HG03108 (cell line): ENCODE data around the gene SMPD3.

Source experiments
- ATAC-seq: cut with Tn5 transposase; IDR thresholded peaks from one replicate; pipeline ENCODE4 v1.9.1; 2021; ENCODE audit warnings: moderate library complexity; ENCODE audit not compliant: unreplicated experiment

The SMPD3 gene

GRCh38 chr16:68472581-68472980 lies 24.3 kb upstream of the SMPD3 start:
- no peak for ATAC-seq

- ATAC-seq = peak; percentile 89
These were observed 22.3 kb upstream of the SMPD3 start for GRCh38 chr16:68470461-68471150.

- ATAC-seq = peak; percentile 1
These were observed 21.6 kb upstream of the SMPD3 start for GRCh38 chr16:68469796-68470460.

- no peak for ATAC-seq
These were observed 20.5 kb upstream of the SMPD3 start for GRCh38 chr16:68468842-68469241.

- ATAC-seq = no peak
These were observed 17.9 kb upstream of the SMPD3 start for GRCh38 chr16:68466174-68466573.

GRCh38 chr16:68463904-68464303 lies 15.6 kb upstream of the SMPD3 start:
- no peak for ATAC-seq

GRCh38 chr16:68460067-68460466 lies 11.8 kb upstream of the SMPD3 start:
- no peak for ATAC-seq

- ATAC-seq = no peak
These were observed 11.1 kb upstream of the SMPD3 start for GRCh38 chr16:68459457-68459856.

GRCh38 chr16:68458551-68458950 lies 10.2 kb upstream of the SMPD3 start:
- ATAC-seq = no peak

- ATAC-seq = no peak
These were observed 9.8 kb upstream of the SMPD3 start for GRCh38 chr16:68458101-68458500.

GRCh38 chr16:68455631-68456030 lies 7.3 kb upstream of the SMPD3 start:
- no peak for ATAC-seq

- ATAC-seq = no peak
These were observed 6.7 kb upstream of the SMPD3 start for GRCh38 chr16:68454920-68455435.

- no peak for ATAC-seq
These were observed 5.5 kb upstream of the SMPD3 start for GRCh38 chr16:68453816-68454215.

GRCh38 chr16:68452176-68452575 lies 3.9 kb upstream of the SMPD3 start:
- ATAC-seq = no peak

GRCh38 chr16:68451676-68452075 lies 3.4 kb upstream of the SMPD3 start:
- ATAC-seq = no peak

GRCh38 chr16:68450741-68451255 lies 2.5 kb upstream of the SMPD3 start:
- ATAC-seq = no peak

- ATAC-seq = peak; percentile 4
These were observed 502 bp downstream of the SMPD3 start for GRCh38 chr16:68447653-68448359.

GRCh38 chr16:68446681-68447652 lies 1.3 kb downstream of the SMPD3 start:
- no peak for ATAC-seq

GRCh38 chr16:68445458-68445857 lies 2.9 kb downstream of the SMPD3 start:
- no peak for ATAC-seq

GRCh38 chr16:68444056-68444657 lies 4.2 kb downstream of the SMPD3 start:
- no peak for ATAC-seq
